Kidney (tissue), 14 donors: ENCODE results near the gene FAM180B. TPM values are rescaled to one million over a fixed set of nuclear protein-coding genes. Genes with fewer than 3 reads are reported as not detected.
A peak's percentile ranks its signal among the peaks of the same experiment; 100 is the strongest.

Experiments
- DNase-seq, 5 donors: peaks; one replicate each; pipeline ENCODE4 v3.0.0-alpha.2; 2013 to 2020
- FAIRE-seq: peaks from 2 replicates; lab custom pipeline; 2012; peaks lifted over from hg19 to GRCh38; lab: Jason Lieb, UNC
- H3K27ac ChIP-seq, 2 donors: one replicate each; pipeline ENCODE4 v1.7.0; 2013; ENCODE audit warnings: low read depth in 2 of 2, low read length in 2 of 2, inconsistent platforms in 1 of 2
- H3K27me3 ChIP-seq: one replicate; pipeline ENCODE4 v1.7.1; 2013; ENCODE audit warnings: low read length, inconsistent platforms; ENCODE audit not compliant: control insufficient read depth, insufficient read depth
- H3K36me3 ChIP-seq, 3 donors: one replicate each; pipeline versions ENCODE4 v1.7.0 to v1.7.1; 2013; ENCODE audit warnings: low read length in 3 of 3, control low read depth in 1 of 3, inconsistent platforms in 1 of 3; ENCODE audit not compliant: insufficient read depth in 3 of 3, control insufficient read depth in 2 of 3
- H3K4me1 ChIP-seq, 3 donors: one replicate each; pipeline versions ENCODE4 v1.7.0 to v1.7.1; 2013; ENCODE audit warnings: low read length in 3 of 3, inconsistent platforms in 1 of 3, low read depth in 1 of 3; ENCODE audit not compliant: control insufficient read depth in 2 of 3, insufficient read depth in 2 of 3
- H3K4me3 ChIP-seq, 3 donors: one replicate each; pipeline versions ENCODE4 v1.7.0 to v1.8.1; 2013; ENCODE audit warnings: low read length in 3 of 3, control low read depth in 1 of 3, inconsistent platforms in 1 of 3
- H3K9ac ChIP-seq, 3 donors: one replicate each; pipeline versions ENCODE4 v1.7.0 to v1.7.1; 2013; ENCODE audit warnings: low read length in 3 of 3, control low read depth in 1 of 3, inconsistent platforms in 1 of 3
- H3K9me3 ChIP-seq, 3 donors: one replicate each; pipeline versions ENCODE4 v1.7.0 to v1.7.1; 2013; ENCODE audit warnings: low read length in 3 of 3, control low read depth in 1 of 3, inconsistent platforms in 1 of 3; ENCODE audit not compliant: control insufficient read depth in 2 of 3, insufficient read depth in 1 of 3
- CTCF ChIP-seq: IDR thresholded peaks from 3 replicates; pipeline ENCODE4 v1.5.1; 2012; ENCODE audit warnings: mild to moderate bottlenecking, moderate library complexity, borderline replicate concordance; ENCODE audit not compliant: insufficient read depth; ENCODE audit errors: extremely low read depth
- intact Hi-C: fragments of 100-400 bp; cut with DNase I; formaldehyde crosslinking; loops from one replicate; pipeline ENCODE4 v1.11.1; 2022
- polyA plus RNA-seq: library from polyadenylated mRNA; stranded (reverse); fragments of 350-450 nt; fragmentation: Illumina TruSeq; extraction: RNeasy Lipid Tissue Mini Kit (QIAGEN cat#74804); gene quantifications from one replicate; pipeline ENCODE4 v1.2.3, GENCODE V29; 2014; ENCODE audit warnings: low read depth, low replicate concordance; ENCODE audit not compliant: insufficient read depth
- total RNA-seq: library from RNA; stranded (reverse); fragmentation: NEBNext Ultra II Directional; extraction: Animal tissue kit (Norgen Biotek cat#: 25700); gene quantifications from one replicate; pipeline ENCODE4 v1.2.1, GENCODE V29; 2021
- donor health status: control.
- donor health status: control.
- donor health status: control.
- donor health status: control.
- donor health status: control.
- donor health status: DM: yes; HTN: yes; CAD: no.
- donor health status: Normal renal cell carcinoma (clear cell type).

The FAM180B gene
- total and polyA plus RNA-seq, 2 donors from 2014 or later: not detected

DNA sequence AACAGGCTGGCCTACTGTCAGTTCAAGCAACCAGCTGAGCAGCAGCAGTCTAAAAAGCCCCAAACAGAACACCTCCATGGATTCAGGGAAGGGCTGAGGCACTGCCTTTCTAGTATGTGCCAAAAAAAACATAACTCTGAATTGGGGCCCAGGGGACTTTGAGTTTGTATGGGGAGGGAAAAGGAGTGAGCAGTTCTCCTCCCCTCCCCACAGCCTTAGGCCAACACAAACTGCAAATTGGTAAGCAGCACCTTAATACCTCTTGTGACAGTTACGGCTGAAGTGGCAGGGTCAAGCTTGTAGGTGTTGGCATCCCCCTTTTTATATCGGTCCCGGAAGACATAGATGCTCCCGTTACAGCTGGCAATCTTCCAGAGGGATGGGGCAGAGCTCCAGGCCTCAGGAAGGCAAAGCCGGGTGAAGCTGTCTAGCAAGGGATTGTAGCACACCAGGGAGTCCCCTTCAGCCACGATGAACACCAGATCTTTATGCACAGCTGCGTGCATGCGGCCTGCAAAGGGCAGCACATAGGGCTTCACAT is 13.7 kb upstream of the FAM180B start:
- no peak overlapping the region for H3K9ac ChIP-seq
- no peak for FAIRE-seq
- H3K9me3 ChIP-seq: no peaks in the 10 kb centered on the region
- intact Hi-C loops: no loop called here
- no peaks in the 10 kb centered on the region for H3K27me3 ChIP-seq
- no peak for TF ChIP-seq CTCF
- peaks cover 4 to 32% (median 27%) of the 10 kb centered on the region in 3 donors for H3K36me3 ChIP-seq
- H3K27ac ChIP-seq: no peak overlapping the region
- peak in 1 of 5 donors; percentile 34 for DNase-seq
- H3K4me3 ChIP-seq: no peak overlapping the region
- peaks cover 0 to 6% (median 6%) of the 10 kb centered on the region in 3 donors for H3K4me1 ChIP-seq

GRCh38 chr11:47573321-47573720 is 13.2 kb upstream of the FAM180B start:
- Histone ChIP-seq H3K9ac (no peak overlapping the region), H3K36me3 (peaks cover 4 to 32% (median 27%) of the 10 kb centered on the region in 3 donors), H3K27ac (no peak overlapping the region), H3K9me3 (no peaks in the 10 kb centered on the region), H3K4me3 (no peak overlapping the region), H3K27me3 (no peaks in the 10 kb centered on the region), H3K4me1 (peaks cover 0 to 11% (median 10%) of the 10 kb centered on the region in 3 donors)
- FAIRE-seq: no peak
- DNase-seq: peak in 1 of 5 donors; percentile 26
- no peak for TF ChIP-seq CTCF
- intact Hi-C loops: no loop called here

DNA sequence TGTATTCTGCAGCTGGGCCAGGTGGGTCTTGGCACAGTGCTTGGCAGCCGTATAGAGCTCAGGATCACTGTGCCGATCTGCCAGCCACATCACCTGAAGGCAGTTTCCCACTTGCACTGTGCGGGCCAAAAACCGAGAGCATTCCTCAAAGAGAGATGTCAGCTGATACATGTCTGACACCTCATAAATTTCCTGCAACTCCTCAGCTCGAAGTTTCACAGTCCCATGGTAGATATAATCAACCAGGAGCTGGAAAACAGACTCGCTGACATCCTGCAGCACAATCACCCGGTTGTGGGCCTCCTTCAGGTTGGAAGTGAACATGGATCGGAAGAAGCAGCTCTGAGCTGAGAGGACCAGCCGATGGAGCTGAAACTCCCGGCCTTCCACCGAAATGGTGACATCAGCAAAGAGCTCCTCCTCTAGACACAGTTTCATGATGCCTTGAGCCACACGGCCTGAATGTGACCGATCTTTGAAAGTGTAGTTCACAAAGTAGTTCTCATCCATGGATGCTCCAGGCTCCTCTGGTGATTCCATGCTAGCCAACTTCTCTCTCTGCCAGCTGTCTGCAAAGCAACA is 8.9 kb upstream of the FAM180B start:
- H3K4me1 ChIP-seq: peaks cover 5 to 23% (median 20%) of the 10 kb centered on the region in 3 donors
- intact Hi-C loops: no loop called here
- peaks cover 12 to 31% (median 30%) of the 10 kb centered on the region in 3 donors for H3K36me3 ChIP-seq

More for the DNA sequence above, 8.9 kb upstream of the FAM180B start:
- H3K27me3 ChIP-seq: no peaks in the 10 kb centered on the region
- peak overlapping the region in 2 of 3 donors; percentile 95 to 96 for H3K4me3 ChIP-seq
- DNase-seq (peak in 2 of 5 donors; percentile 22 to 28), FAIRE-seq (no peak)
- H3K27ac ChIP-seq: no peak overlapping the region
- H3K9ac ChIP-seq: peak overlapping the region in 1 of 3 donors; percentile 74
- TF ChIP-seq CTCF: no peak
- H3K9me3 ChIP-seq: no peaks in the 10 kb centered on the region
